ENCODE results near the gene MLIP.
A peak's percentile ranks its signal among the peaks of the same experiment; 100 is the strongest.

The MLIP gene

GRCh38 chr6:54188846-54189245 is 77.6 kb downstream of the MLIP start:
- Histone ChIP-seq H3K4me2 (ENCODE audit: low read length, poor library complexity, severe bottlenecking) (no peak overlapping the region), H3K79me1 (replicated peaks; ENCODE audit: low read length, poor library complexity, severe bottlenecking) (no peaks in the 10 kb centered on the region), H3K14ac (ENCODE audit: low read length in 2 of 2) (no peak overlapping the region), H3K9me3 (ENCODE audit: control insufficient read depth, low read length) (no peaks in the 10 kb centered on the region), H2AFZ (ENCODE audit: low read depth, low read length) (no peak overlapping the region), H2BK15ac (ENCODE audit: low read depth, poor library complexity, severe bottlenecking) (no peak overlapping the region), H4K91ac (ENCODE audit: low read length) (no peak overlapping the region), H3K4me3 (ENCODE audit: insufficient read depth in 1 of 2, low read depth in 1 of 2, low read length in 2 of 2) (no peak overlapping the region), H3K9ac (ENCODE audit: low read length) (no peak overlapping the region), H3K36me3 (ENCODE audit: control insufficient read depth in 1 of 2, insufficient read depth in 2 of 2, low read depth in 1 of 2, low read length in 2 of 2) (no peaks in the 10 kb centered on the region), H2BK5ac (ENCODE audit: low read depth, low read length, poor library complexity, severe bottlenecking) (no peak overlapping the region), H3K4me1 (ENCODE audit: control insufficient read depth, insufficient read depth, low read depth, low read length) (no peaks in the 10 kb centered on the region), H2AK5ac (ENCODE audit: low read length, severe bottlenecking) (no peak overlapping the region), H3K27me3 (ENCODE audit: control insufficient read depth in 1 of 2, insufficient read depth in 1 of 2, low read length in 2 of 2) (no peaks in the 10 kb centered on the region), H3K27ac (ENCODE audit: low read length, poor library complexity, severe bottlenecking) (no peak overlapping the region), H3K4ac (ENCODE audit: low read depth in 1 of 2, low read length in 2 of 2) (no peak overlapping the region), H2BK120ac (ENCODE audit: low read depth, low read length) (no peak overlapping the region), H4K8ac (ENCODE audit: low read length) (no peak overlapping the region), H3K23ac (ENCODE audit: low read length in 2 of 2) (no peak overlapping the region), H3K18ac (ENCODE audit: low read depth in 1 of 2, low read length in 2 of 2) (no peak overlapping the region), H2BK12ac (ENCODE audit: low read length in 2 of 2) (no peak overlapping the region)
- 86% methylated on average over 2 of the region's 2 CpGs for WGBS
- no peak for DNase-seq

DNA sequence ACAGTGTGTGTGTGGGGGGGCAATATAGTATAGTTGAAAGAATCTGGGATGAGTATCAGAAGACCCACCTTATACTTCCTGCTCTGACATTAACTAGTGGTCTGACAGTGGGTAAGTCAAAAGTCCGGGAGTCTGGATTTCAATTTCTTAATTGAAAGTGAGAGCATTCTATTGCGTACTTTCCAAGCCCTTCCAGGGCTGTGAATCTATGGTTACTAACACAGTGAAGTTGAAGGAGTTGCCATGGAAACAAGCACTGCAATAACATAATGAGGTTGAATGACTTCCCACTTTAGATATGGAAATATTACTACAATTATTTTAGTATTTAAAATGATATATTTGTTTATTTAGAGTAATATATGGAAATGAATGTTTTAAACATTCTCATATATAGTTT is 80.2 kb downstream of the MLIP start:
- Histone ChIP-seq H3K27ac (ENCODE audit: low read length, poor library complexity, severe bottlenecking) (no peak overlapping the region), H3K14ac (ENCODE audit: low read length in 2 of 2) (no peak overlapping the region), H2BK120ac (ENCODE audit: low read depth, low read length) (no peak overlapping the region), H4K91ac (ENCODE audit: low read length) (no peak overlapping the region), H3K23ac (ENCODE audit: low read length in 2 of 2) (no peak overlapping the region), H3K4me1 (ENCODE audit: control insufficient read depth, insufficient read depth, low read depth, low read length) (no peaks in the 10 kb centered on the region), H3K27me3 (ENCODE audit: control insufficient read depth in 1 of 2, insufficient read depth in 1 of 2, low read length in 2 of 2) (no peaks in the 10 kb centered on the region), H2BK15ac (ENCODE audit: low read depth, poor library complexity, severe bottlenecking) (no peak overlapping the region), H3K9me3 (ENCODE audit: control insufficient read depth, low read length) (no peaks in the 10 kb centered on the region), H3K4ac (ENCODE audit: low read depth in 1 of 2, low read length in 2 of 2) (no peak overlapping the region), H2AK5ac (ENCODE audit: low read length, severe bottlenecking) (no peak overlapping the region), H4K8ac (ENCODE audit: low read length) (no peak overlapping the region), H2AFZ (ENCODE audit: low read depth, low read length) (no peak overlapping the region), H2BK5ac (ENCODE audit: low read depth, low read length, poor library complexity, severe bottlenecking) (no peak overlapping the region), H3K9ac (ENCODE audit: low read length) (peak overlapping the region; percentile 60), H2BK12ac (ENCODE audit: low read length in 2 of 2) (no peak overlapping the region), H3K36me3 (ENCODE audit: control insufficient read depth in 1 of 2, insufficient read depth in 2 of 2, low read depth in 1 of 2, low read length in 2 of 2) (no peaks in the 10 kb centered on the region), H3K79me1 (replicated peaks; ENCODE audit: low read length, poor library complexity, severe bottlenecking) (no peaks in the 10 kb centered on the region), H3K18ac (ENCODE audit: low read depth in 1 of 2, low read length in 2 of 2) (no peak overlapping the region), H3K4me2 (ENCODE audit: low read length, poor library complexity, severe bottlenecking) (no peak overlapping the region), H3K4me3 (ENCODE audit: insufficient read depth in 1 of 2, low read depth in 1 of 2, low read length in 2 of 2) (no peak overlapping the region)
- 93% methylated on average over 2 of the region's 2 CpGs for WGBS
- peak; percentile 71 for DNase-seq

DNA sequence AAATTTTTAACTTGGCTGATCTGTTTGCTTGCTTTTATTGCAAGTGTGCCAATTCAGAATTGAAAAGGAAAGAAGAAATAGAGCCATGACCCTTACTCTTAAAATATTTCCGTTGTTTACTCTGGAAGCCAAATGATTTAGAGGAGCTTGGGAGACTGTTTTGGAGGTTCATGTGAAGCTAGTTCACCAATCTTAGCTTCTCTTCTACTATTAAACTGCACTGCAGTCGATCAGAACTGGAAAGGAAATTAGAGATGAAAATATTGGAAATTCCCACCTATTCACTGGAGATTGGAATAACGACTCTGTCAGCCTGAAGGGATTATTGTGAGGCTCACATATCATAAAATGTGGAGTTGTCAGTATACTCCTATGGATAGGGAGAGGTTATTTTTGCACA is 81.8 kb downstream of the MLIP start:
- Histone ChIP-seq H4K8ac (ENCODE audit: low read length) (no peak overlapping the region), H3K79me1 (replicated peaks; ENCODE audit: low read length, poor library complexity, severe bottlenecking) (no peaks in the 10 kb centered on the region), H2AK5ac (ENCODE audit: low read length, severe bottlenecking) (no peak overlapping the region), H2BK120ac (ENCODE audit: low read depth, low read length) (no peak overlapping the region), H2BK12ac (ENCODE audit: low read length in 2 of 2) (no peak overlapping the region), H3K4me1 (ENCODE audit: control insufficient read depth, insufficient read depth, low read depth, low read length) (no peaks in the 10 kb centered on the region), H3K23ac (ENCODE audit: low read length in 2 of 2) (no peak overlapping the region), H4K91ac (ENCODE audit: low read length) (no peak overlapping the region), H3K27ac (ENCODE audit: low read length, poor library complexity, severe bottlenecking) (no peak overlapping the region), H3K9ac (ENCODE audit: low read length) (peak overlapping the region; percentile 42), H2AFZ (ENCODE audit: low read depth, low read length) (no peak overlapping the region), H3K9me3 (ENCODE audit: control insufficient read depth, low read length) (no peaks in the 10 kb centered on the region), H2BK15ac (ENCODE audit: low read depth, poor library complexity, severe bottlenecking) (no peak overlapping the region), H3K18ac (ENCODE audit: low read depth in 1 of 2, low read length in 2 of 2) (no peak overlapping the region), H3K4ac (ENCODE audit: low read depth in 1 of 2, low read length in 2 of 2) (no peak overlapping the region), H2BK5ac (ENCODE audit: low read depth, low read length, poor library complexity, severe bottlenecking) (no peak overlapping the region), H3K4me3 (ENCODE audit: insufficient read depth in 1 of 2, low read depth in 1 of 2, low read length in 2 of 2) (no peak overlapping the region), H3K36me3 (ENCODE audit: control insufficient read depth in 1 of 2, insufficient read depth in 2 of 2, low read depth in 1 of 2, low read length in 2 of 2) (no peaks in the 10 kb centered on the region), H3K14ac (ENCODE audit: low read length in 2 of 2) (no peak overlapping the region), H3K4me2 (ENCODE audit: low read length, poor library complexity, severe bottlenecking) (no peak overlapping the region), H3K27me3 (ENCODE audit: control insufficient read depth in 1 of 2, insufficient read depth in 1 of 2, low read length in 2 of 2) (no peaks in the 10 kb centered on the region)
- WGBS = 83% methylated on average over 2 of the region's 3 CpGs
- DNase-seq = no peak

DNA sequence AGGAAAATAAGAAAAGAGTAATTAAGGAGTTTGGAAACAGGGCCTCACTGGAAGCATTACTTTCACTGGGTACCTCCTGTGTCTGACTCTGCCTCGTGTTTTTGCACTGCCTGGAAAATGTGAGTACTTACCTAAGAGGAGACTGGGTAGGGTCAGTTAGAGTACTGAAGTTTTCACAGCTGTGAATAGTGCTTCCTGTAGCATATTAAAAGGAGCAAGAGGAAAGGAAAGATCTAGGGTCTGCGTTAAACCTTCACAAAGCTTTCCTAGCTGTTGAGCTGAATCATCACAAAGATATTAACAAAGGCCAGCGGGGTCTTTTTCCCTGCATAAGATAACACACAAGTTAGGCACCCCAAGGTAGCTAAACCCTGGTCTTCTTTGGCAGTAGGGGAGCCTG is 82.3 kb downstream of the MLIP start:
- Histone ChIP-seq H2BK5ac (ENCODE audit: low read depth, low read length, poor library complexity, severe bottlenecking) (no peak overlapping the region), H3K9me3 (ENCODE audit: control insufficient read depth, low read length) (no peaks in the 10 kb centered on the region), H3K79me1 (replicated peaks; ENCODE audit: low read length, poor library complexity, severe bottlenecking) (no peaks in the 10 kb centered on the region), H2BK15ac (ENCODE audit: low read depth, poor library complexity, severe bottlenecking) (no peak overlapping the region), H3K36me3 (ENCODE audit: control insufficient read depth in 1 of 2, insufficient read depth in 2 of 2, low read depth in 1 of 2, low read length in 2 of 2) (no peaks in the 10 kb centered on the region), H2BK12ac (ENCODE audit: low read length in 2 of 2) (no peak overlapping the region), H3K18ac (ENCODE audit: low read depth in 1 of 2, low read length in 2 of 2) (peak overlapping the region in 1 of 2 experiments; percentile 94), H3K14ac (ENCODE audit: low read length in 2 of 2) (no peak overlapping the region), H3K27ac (ENCODE audit: low read length, poor library complexity, severe bottlenecking) (peak overlapping the region; percentile 30), H3K4me2 (ENCODE audit: low read length, poor library complexity, severe bottlenecking) (no peak overlapping the region), H3K4me1 (ENCODE audit: control insufficient read depth, insufficient read depth, low read depth, low read length) (no peaks in the 10 kb centered on the region), H3K9ac (ENCODE audit: low read length) (peak overlapping the region; percentile 61), H2AFZ (ENCODE audit: low read depth, low read length) (no peak overlapping the region), H2AK5ac (ENCODE audit: low read length, severe bottlenecking) (no peak overlapping the region), H4K8ac (ENCODE audit: low read length) (no peak overlapping the region), H4K91ac (ENCODE audit: low read length) (no peak overlapping the region), H3K4me3 (ENCODE audit: insufficient read depth in 1 of 2, low read depth in 1 of 2, low read length in 2 of 2) (no peak overlapping the region), H3K27me3 (ENCODE audit: control insufficient read depth in 1 of 2, insufficient read depth in 1 of 2, low read length in 2 of 2) (no peaks in the 10 kb centered on the region), H2BK120ac (ENCODE audit: low read depth, low read length) (no peak overlapping the region), H3K4ac (ENCODE audit: low read depth in 1 of 2, low read length in 2 of 2) (no peak overlapping the region), H3K23ac (ENCODE audit: low read length in 2 of 2) (no peak overlapping the region)
- WGBS = 33% methylated on average over 1 of the region's 3 CpGs
- DNase-seq = peak; percentile 21
